ENCODE results near the gene GALNT8.

GALNT8 gene

GRCh38 chr12:4719821-4720636, at the start of gene GALNT8:
TSS of gene GALNT8 (plus strand) at chr12:4720400. CDS start at chr12:4720678, 278 bp downstream.
- no peaks in the 10 kb centered on the region for H3K27me3 ChIP-seq (ENCODE audit: low read depth)
- H3K4me1 ChIP-seq: 0 out of 2 replicates have a peak, but pooled peaks cover 3% of the 10 kb centered on the region
- no peak for DNase-seq (ENCODE audit: low spot score in 2 of 2)
- no peak within 1 kb of the TSS for H3K4me3 ChIP-seq
- no peaks in the 10 kb centered on the region for H3K36me3 ChIP-seq (replicated peaks)
- no peaks in the 10 kb centered on the region for H3K9me3 ChIP-seq
- in situ Hi-C loops (cut with MboI; ENCODE audit: low sequenced_read_pairs): no loop called here

- Histone ChIP-seq H3K4me1 (no peaks in the 10 kb centered on the region), H3K4me3 (no peak overlapping the region), H3K9me3 (no peaks in the 10 kb centered on the region), H3K36me3 (replicated peaks) (peaks cover 15% of the 10 kb centered on the region), H3K27me3 (ENCODE audit: low read depth) (no peaks in the 10 kb centered on the region)
- DNase-seq (ENCODE audit: low spot score in 2 of 2): no peak
- in situ Hi-C loops (cut with MboI; ENCODE audit: low sequenced_read_pairs): no loop called here
Measured at GRCh38 chr12:4679711-4680110, 40.5 kb upstream of the GALNT8 start.

- no peak overlapping the region for H3K4me3 ChIP-seq
Measured at GRCh38 chr12:4681732-4682131, 38.5 kb upstream of the GALNT8 start.

GRCh38 chr12:4685317-4685716, 34.9 kb upstream of the GALNT8 start:
- Histone ChIP-seq H3K27me3 (ENCODE audit: low read depth) (no peaks in the 10 kb centered on the region), H3K9me3 (no peaks in the 10 kb centered on the region), H3K4me1 (no peaks in the 10 kb centered on the region), H3K4me3 (no peak overlapping the region), H3K36me3 (replicated peaks) (peaks cover 32% of the 10 kb centered on the region)
- DNase-seq (ENCODE audit: low spot score in 2 of 2): no peak
- in situ Hi-C loops (cut with MboI; ENCODE audit: low sequenced_read_pairs): no loop called here

More at GRCh38 chr12:4681732-4682131, 38.5 kb upstream of the GALNT8 start:
- Histone ChIP-seq H3K4me1 (no peaks in the 10 kb centered on the region), H3K27me3 (ENCODE audit: low read depth) (no peaks in the 10 kb centered on the region), H3K36me3 (replicated peaks) (peaks cover 23% of the 10 kb centered on the region), H3K9me3 (no peaks in the 10 kb centered on the region)
- no peak for DNase-seq (ENCODE audit: low spot score in 2 of 2)
- in situ Hi-C loops (cut with MboI; ENCODE audit: low sequenced_read_pairs): no loop called here

GRCh38 chr12:4690760-4691159, 29.4 kb upstream of the GALNT8 start:
- H3K9me3 ChIP-seq: no peaks in the 10 kb centered on the region
- no peak overlapping the region for H3K4me3 ChIP-seq
- no peaks in the 10 kb centered on the region for H3K4me1 ChIP-seq
- DNase-seq (ENCODE audit: low spot score in 2 of 2): no peak
- H3K27me3 ChIP-seq (ENCODE audit: low read depth): no peaks in the 10 kb centered on the region
- H3K36me3 ChIP-seq (replicated peaks): peaks cover 9% of the 10 kb centered on the region; the same call in 1 of the 2 replicates
- in situ Hi-C loops (cut with MboI; ENCODE audit: low sequenced_read_pairs): no loop called here

- Histone ChIP-seq H3K4me3 (no peak overlapping the region), H3K27me3 (ENCODE audit: low read depth) (no peaks in the 10 kb centered on the region), H3K9me3 (no peaks in the 10 kb centered on the region), H3K36me3 (replicated peaks) (peaks cover 5% of the 10 kb centered on the region; the same call in 1 of the 2 replicates), H3K4me1 (no peaks in the 10 kb centered on the region)
- in situ Hi-C loops (cut with MboI; ENCODE audit: low sequenced_read_pairs): no loop called here
- DNase-seq (ENCODE audit: low spot score in 2 of 2): peak in 1 of 2 experiments; percentile 10
Measured at GRCh38 chr12:4700621-4701026, 19.6 kb upstream of the GALNT8 start.

- 0 out of 2 replicates have a peak, but pooled peaks cover 2% of the 10 kb centered on the region for H3K27me3 ChIP-seq (ENCODE audit: low read depth)
- in situ Hi-C loops (cut with MboI; ENCODE audit: low sequenced_read_pairs): no loop called here
Measured at GRCh38 chr12:4701395-4702190, 18.6 kb upstream of the GALNT8 start.

GRCh38 chr12:4703676-4704075, 16.5 kb upstream of the GALNT8 start:
- in situ Hi-C loops (cut with MboI; ENCODE audit: low sequenced_read_pairs): no loop called here
- H3K36me3 ChIP-seq (replicated peaks): peaks cover 5% of the 10 kb centered on the region; the same call in 1 of the 2 replicates
- no peaks in the 10 kb centered on the region for H3K9me3 ChIP-seq
- 0 out of 2 replicates have a peak, but pooled peaks cover 2% of the 10 kb centered on the region for H3K27me3 ChIP-seq (ENCODE audit: low read depth)
- no peaks in the 10 kb centered on the region for H3K4me1 ChIP-seq
- H3K4me3 ChIP-seq: no peak overlapping the region
- DNase-seq (ENCODE audit: low spot score in 2 of 2): no peak

More at GRCh38 chr12:4701395-4702190, 18.6 kb upstream of the GALNT8 start:
- H3K36me3 ChIP-seq (replicated peaks): peaks cover 5% of the 10 kb centered on the region; the same call in 1 of the 2 replicates
- H3K9me3 ChIP-seq: no peaks in the 10 kb centered on the region
- no peaks in the 10 kb centered on the region for H3K4me1 ChIP-seq
- DNase-seq (ENCODE audit: low spot score in 2 of 2): no peak
- H3K4me3 ChIP-seq: no peak overlapping the region

- 0 out of 2 replicates have a peak, but pooled peaks cover 2% of the 10 kb centered on the region for H3K27me3 ChIP-seq (ENCODE audit: low read depth)
Measured at GRCh38 chr12:4705824-4706223, 14.4 kb upstream of the GALNT8 start.

GRCh38 chr12:4707306-4707705, 12.9 kb upstream of the GALNT8 start:
- H3K4me3 ChIP-seq: no peak overlapping the region
- 0 out of 2 replicates have a peak, but pooled peaks cover 2% of the 10 kb centered on the region for H3K27me3 ChIP-seq (ENCODE audit: low read depth)
- DNase-seq (ENCODE audit: low spot score in 2 of 2): no peak
- H3K9me3 ChIP-seq: no peaks in the 10 kb centered on the region
- H3K36me3 ChIP-seq (replicated peaks): no peaks in the 10 kb centered on the region
- H3K4me1 ChIP-seq: 0 out of 2 replicates have a peak, but pooled peaks cover 3% of the 10 kb centered on the region
- in situ Hi-C loops (cut with MboI; ENCODE audit: low sequenced_read_pairs): no loop called here

More at GRCh38 chr12:4705824-4706223, 14.4 kb upstream of the GALNT8 start:
- no peaks in the 10 kb centered on the region for H3K4me1 ChIP-seq
- H3K4me3 ChIP-seq: no peak overlapping the region
- no peaks in the 10 kb centered on the region for H3K9me3 ChIP-seq
- in situ Hi-C loops (cut with MboI; ENCODE audit: low sequenced_read_pairs): no loop called here
- H3K36me3 ChIP-seq (replicated peaks): no peaks in the 10 kb centered on the region
- DNase-seq (ENCODE audit: low spot score in 2 of 2): no peak

- no peak for DNase-seq (ENCODE audit: low spot score in 2 of 2)
- H3K4me3 ChIP-seq: no peak overlapping the region
- no peaks in the 10 kb centered on the region for H3K36me3 ChIP-seq (replicated peaks)
- 0 out of 2 replicates have a peak, but pooled peaks cover 2% of the 10 kb centered on the region for H3K27me3 ChIP-seq (ENCODE audit: low read depth)
- no peaks in the 10 kb centered on the region for H3K9me3 ChIP-seq
- 0 out of 2 replicates have a peak, but pooled peaks cover 3% of the 10 kb centered on the region for H3K4me1 ChIP-seq
- in situ Hi-C loops (cut with MboI; ENCODE audit: low sequenced_read_pairs): no loop called here
Measured at GRCh38 chr12:4710113-4710512, 10.1 kb upstream of the GALNT8 start.

- Histone ChIP-seq H3K4me3 (no peak overlapping the region), H3K9me3 (no peaks in the 10 kb centered on the region), H3K27me3 (ENCODE audit: low read depth) (no peaks in the 10 kb centered on the region), H3K4me1 (0 out of 2 replicates have a peak, but pooled peaks cover 3% of the 10 kb centered on the region), H3K36me3 (replicated peaks) (no peaks in the 10 kb centered on the region)
- DNase-seq (ENCODE audit: low spot score in 2 of 2): no peak
- in situ Hi-C loops (cut with MboI; ENCODE audit: low sequenced_read_pairs): no loop called here
Measured at GRCh38 chr12:4714879-4715278, 5.3 kb upstream of the GALNT8 start.

GRCh38 chr12:4717806-4718205, 2.4 kb upstream of the GALNT8 start:
- Histone ChIP-seq H3K4me3 (no peak overlapping the region), H3K36me3 (replicated peaks) (no peaks in the 10 kb centered on the region), H3K27me3 (ENCODE audit: low read depth) (no peaks in the 10 kb centered on the region), H3K9me3 (no peaks in the 10 kb centered on the region), H3K4me1 (0 out of 2 replicates have a peak, but pooled peaks cover 3% of the 10 kb centered on the region)
- DNase-seq (ENCODE audit: low spot score in 2 of 2): no peak
- in situ Hi-C loops (cut with MboI; ENCODE audit: low sequenced_read_pairs): no loop called here
